Activated CD8-positive, alpha-beta memory T cell treated with anti-CD3 and anti-CD28 coated beads, Interleukin-2, amount 50 U/mL, for 24 hours (primary cell): ENCODE data around the gene GPAT2.
A peak's percentile ranks its signal among the peaks of the same experiment; 100 is the strongest.
"Not testable (repeated sequence)": the region's sequence is repeated elsewhere in the genome, so short reads cannot be mapped to it uniquely, and the experiment has no call there.

Source experiments
- DNase-seq: peaks from one replicate; pipeline ENCODE4 v3.0.0-alpha.2; 2020; ENCODE audit errors: extremely low read depth

GPAT2 gene

DNA sequence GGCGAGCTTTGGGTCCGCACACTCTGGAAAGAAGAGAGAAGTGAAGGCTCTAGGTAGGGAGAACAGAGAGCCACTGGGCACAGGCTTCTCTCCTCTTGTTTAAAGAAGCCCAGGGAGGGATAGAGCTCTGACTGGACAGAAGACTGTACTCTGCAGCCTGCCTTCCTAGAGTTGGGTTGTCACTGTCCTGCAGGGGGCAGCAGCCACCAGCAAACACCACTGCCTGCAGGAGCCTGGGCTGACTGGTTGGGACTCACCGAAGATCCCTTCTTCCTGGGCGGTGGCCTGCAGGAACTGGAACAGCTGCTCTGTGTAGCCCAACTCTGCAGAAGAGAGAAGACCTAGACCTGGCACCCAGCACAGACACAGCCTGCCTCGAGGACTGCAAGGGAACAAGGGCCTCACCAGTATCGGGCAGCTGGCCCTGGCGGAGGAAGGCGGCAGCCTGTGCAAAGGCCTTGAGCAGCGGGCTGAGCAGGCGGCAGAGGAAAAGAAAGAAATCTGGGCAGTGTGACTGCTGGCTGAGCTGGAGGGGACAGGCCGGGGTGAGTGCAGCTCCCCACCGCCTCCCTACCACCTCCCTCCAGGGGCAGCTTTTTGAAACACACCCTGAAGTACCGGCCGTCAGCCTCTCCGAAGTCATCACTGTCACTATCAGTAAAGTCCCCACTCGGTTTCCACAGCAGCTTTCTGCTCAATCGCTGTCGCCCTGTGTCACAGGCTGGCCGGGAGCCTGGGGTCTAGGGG lies 11.8 kb downstream of the GPAT2 start:
- DNase-seq, result peak; percentile 19

DNA sequence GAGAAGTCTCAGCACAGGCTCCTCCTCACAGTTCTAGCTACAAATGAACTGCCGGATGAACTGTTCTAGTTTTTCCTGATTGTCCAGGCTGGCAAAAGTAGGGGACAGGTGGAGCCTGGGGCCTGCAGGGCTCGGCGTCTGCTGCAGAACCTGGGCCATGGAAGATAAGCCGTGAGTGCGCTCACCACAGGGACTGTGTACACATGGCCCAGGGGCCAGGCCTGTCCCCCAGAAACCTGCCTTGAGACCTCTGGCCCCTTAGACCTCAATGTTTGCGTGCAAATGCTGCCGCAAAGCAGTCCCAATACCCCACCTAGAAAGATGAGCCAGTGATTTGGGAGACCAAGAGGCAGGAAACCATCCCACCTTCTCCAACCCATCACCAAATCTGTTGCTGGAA lies 12.6 kb downstream of the GPAT2 start:
- not testable (repeated sequence) for DNase-seq

DNA sequence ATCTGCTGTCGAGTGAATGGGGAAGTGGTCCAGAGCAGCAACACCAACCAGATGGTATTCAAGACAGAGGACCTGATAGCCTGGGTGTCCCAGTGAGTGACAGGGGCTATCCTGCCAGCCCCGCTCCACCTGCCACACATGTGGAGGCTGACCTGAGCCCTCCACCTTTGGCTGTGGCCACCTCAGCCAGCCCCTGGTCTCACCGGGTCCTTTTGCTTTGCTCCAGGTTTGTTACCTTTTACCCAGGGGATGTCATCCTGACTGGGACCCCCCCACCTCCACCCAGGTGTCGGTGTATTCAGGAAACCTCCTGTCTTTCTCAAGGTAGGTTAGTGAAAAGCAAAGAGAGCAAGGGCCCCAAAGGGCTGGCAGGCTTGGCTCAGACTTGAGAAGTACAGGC lies 13.6 kb downstream of the GPAT2 start:
- DNase-seq, result not testable (repeated sequence)

DNA sequence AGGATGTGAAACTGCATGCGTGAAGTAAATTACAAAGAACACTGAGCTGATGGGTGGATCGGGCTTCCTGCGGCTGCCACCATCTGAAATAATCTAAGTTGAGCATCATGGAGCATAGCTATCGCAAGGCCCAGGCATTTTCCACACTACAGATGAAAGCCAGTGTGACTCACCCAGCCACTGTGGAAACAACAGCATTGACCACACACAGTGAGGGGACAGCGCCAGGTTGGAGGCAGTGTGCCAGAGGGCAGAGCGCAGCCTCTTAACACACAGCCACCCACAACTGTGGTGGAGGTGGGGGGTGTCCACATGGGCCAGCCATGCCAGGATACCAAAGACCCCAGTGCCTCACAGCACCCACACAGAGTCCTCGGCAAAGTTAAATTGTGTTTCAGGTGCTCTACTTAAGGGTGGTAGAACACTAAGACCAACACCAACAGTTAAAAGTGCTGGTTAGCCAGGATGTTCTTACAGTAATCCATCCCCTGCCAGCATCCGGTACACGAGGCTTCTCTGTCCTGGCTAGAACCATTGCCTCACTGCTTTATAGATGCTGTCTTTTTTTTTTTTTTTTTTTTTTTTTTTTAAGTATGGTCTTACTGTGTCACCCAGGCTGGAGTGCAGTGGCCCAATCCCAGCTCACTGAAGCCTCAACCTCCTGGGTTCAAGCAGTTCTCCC lies 14.7 kb downstream of the GPAT2 start:
- not testable (repeated sequence) for DNase-seq

DNA sequence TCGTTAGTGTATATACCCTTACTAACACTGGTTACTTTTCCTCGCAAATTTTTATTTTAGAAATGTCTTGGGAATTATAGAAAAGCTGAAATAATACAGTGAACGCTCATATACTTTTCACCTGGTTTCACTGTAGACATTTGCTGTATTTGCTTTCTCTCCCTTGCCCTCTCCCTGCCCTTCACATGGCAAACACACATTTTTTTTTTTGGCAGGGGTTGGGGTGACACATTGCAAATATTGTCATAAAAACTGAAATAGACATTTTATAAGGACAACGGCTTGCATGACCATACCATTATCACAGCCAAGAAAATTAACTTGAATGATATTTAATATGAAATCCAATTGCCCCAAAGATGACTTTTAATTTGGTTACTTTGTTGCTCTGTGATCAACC lies 18.4 kb downstream of the GPAT2 start:
- not testable (repeated sequence) for DNase-seq

DNA sequence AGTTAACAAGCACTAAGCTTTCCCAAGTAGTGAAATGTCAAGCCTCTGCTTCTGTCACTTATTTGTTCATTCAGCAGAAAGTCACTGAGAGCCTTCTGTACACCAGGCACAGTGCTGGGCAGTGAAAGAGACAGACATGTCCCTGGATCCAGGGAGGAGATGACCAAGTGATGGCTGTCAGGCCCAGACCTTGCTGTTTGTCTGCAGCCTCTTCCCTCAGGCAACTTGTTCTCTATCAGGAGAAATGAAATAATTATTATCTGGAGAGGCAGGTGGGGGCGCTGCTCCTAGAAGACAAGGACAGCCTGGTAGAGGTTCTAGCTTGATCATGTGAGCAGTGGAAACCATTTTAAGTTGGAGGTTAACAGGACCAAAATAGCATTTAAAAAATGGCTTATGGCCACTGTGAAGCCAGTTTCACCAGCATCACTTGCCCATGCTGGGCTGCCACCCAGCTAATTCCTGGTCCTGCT lies 21.9 kb downstream of the GPAT2 start:
- not testable (repeated sequence) for DNase-seq

DNA sequence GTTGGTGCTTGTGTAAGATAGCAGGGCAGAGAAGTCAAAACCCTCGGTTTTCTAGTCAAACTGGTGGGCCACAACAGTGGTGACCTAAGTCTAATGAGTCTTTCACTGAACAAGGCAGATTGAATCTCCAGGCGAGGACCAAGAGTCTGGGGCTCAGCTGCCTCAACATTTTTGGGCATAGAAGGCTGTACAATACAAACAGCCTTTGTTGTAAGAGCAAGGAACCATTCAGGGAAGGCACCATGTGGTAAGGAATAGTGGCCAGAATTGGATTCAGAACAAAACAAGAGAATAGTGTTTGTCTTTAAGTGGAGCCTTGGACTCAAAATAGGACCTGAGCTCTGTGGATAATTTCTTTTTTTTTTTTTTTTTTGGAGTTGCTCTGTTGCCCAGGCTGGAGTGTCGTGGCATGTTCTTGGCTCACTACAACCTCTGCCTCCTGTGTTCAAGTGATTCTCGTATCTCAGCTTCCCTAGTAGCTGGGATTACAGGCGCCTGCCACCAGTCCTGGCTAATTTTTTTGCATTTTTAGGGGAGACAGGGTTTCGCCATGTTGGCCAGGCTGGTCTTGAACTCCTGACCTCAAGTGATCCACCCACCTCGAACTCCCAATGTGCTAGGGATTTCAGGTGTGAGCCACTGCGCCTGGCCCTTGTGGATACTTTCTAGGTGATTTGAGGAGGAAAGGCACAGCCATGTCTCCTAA lies 22.5 kb downstream of the GPAT2 start:
- not testable (repeated sequence) for DNase-seq

DNA sequence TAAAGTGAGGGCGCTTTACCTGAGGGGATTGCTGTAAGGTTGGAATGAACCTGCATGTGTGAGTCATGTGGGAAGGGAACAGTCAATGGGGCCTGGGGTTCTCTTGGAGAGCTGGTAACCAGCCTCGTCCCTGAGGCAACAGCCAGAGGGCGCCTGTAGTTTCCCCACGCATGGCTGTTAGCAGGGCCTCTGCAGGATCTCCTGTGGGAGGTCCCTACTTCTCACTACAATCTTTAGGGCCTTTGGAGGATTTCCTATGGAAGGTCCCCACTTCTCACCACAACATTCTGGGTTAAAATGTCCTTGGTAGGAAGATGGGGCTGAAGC lies 23.6 kb downstream of the GPAT2 start:
- not testable (repeated sequence) for DNase-seq

DNA sequence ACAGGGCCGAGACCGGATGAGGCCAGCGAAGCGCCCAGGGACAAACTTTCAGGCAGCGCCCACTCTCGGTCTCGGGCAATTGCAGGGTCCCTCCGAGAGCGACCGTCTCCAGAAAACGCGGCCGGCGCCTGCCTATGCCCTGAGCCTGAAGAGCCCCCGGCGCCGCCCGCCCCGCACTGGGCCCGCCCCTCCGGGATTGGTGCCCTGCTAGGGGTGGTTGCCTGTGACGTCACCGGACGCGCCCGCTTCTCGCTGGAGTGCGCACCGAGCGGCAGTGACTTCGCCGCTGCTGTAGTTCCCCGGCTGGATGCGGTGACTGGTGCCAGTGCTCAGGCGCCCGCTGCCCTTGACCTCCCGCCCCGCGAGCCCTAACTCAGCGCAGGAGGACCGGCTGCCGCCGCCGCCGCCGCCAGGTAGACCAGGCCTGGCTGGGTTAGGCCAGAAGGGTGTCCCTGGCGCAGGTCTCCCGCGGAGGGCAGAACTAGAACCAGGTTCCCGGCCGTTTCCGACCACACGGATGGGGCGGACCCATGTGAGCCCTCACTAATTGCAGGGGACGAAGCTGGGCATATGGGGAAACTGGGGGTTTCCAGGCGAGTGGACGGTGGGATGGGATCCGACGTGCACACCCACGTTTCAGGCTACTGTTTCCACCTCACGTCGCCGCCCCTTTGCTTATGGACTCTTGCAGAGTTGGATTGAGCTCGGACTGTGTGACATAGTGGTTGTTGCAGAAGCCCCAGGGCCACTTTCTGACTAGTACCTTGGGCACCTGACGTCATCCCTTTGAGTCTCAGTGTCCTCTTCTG lies 24.2 kb downstream of the GPAT2 start:
- DNase-seq, result peak; percentile 90

DNA sequence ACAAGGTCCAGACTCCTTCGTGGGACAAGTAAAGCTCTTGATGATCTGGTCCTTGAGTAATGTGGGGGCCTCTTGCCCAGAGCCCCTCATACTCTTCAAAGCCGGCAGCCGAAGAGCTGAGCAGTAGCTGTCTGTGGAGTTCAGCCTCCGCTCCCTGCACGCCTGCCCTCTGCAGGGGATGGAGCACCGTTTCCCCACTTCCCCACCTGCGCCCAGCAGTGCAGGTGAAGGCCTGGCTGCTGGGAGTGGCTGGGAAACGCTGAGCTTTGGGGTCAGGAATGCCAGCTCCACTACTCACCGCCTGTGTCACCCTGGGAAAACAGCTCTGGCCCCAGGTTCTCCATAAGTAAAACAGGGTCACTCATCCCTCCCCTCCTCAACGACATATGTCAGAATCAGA lies 24.9 kb downstream of the GPAT2 start:
- not testable (repeated sequence) for DNase-seq

DNA sequence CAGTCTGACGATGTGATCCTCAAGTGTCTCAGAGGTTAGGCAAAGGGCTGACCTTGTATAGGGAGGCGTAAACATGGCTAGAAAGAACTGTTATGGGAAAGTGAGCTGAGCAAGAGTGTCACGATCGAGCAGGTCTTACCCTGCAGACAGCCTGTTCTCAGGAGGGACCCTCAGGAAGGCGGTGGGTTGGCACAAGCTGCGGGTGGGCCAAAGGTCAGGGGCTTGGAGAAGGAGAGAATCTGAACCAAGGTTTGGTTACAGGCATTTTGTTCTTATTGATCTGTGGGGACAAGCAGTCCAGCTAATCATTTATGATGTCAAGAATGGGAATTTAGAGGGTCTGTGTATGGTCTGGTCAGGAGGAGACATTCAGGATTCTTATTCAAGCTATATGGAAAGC lies 26.7 kb downstream of the GPAT2 start:
- DNase-seq, result not testable (repeated sequence)

DNA sequence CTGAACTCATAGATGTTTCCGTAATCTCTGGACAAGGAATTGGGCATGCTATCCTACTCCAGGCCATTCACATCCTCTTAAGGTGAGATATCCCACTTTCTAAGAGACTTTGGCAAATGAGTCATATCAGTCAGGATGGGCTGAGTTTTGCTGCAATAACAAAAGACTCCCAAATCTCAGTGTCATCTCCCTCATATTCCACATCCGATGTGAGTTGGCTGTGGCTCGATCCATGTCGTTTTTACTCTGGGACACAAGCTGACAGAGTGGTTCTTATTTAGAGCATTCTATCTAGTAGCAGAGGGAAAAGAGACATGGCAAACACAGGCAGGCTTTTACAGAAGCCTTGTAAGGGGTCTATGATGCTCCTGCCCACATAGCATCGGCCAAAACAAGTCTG lies 28.5 kb downstream of the GPAT2 start:
- not testable (repeated sequence) for DNase-seq

DNA sequence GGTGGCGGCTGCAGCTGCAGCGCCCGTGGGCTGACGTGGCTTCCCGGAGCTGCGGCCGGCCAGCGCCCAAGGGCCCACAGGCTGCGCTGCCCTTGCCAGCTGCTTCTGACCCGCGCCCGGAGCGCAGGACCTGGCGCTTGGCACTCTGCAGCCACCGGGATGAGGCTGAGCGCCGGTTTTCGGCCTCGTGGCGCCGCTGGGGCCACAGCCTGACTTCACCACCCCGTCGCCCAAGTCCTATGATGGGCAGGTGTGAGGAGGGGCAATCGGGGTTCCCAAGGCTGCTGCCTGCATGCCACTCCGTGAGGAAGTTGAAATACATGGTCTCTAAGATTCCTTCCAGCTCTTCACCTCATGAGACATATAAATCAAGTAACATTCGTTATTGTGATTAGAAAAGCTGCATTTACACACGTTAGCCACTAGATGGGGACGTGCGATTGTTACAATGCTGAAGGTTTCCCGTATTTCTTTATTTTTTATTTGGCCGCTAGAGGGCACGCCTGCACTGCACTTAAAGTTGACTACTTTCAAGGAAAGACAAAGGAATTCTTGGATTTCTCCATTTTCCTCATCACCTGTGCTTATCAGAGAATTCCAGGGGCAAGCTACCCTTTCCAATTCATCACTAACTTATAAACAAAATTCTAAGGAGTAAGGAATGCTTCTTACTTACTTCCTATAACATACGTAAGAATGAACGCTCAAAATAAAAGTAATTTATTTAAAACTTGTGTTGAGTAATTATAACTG lies 42.0 kb downstream of the GPAT2 start:
- DNase-seq, result not testable (repeated sequence)

DNA sequence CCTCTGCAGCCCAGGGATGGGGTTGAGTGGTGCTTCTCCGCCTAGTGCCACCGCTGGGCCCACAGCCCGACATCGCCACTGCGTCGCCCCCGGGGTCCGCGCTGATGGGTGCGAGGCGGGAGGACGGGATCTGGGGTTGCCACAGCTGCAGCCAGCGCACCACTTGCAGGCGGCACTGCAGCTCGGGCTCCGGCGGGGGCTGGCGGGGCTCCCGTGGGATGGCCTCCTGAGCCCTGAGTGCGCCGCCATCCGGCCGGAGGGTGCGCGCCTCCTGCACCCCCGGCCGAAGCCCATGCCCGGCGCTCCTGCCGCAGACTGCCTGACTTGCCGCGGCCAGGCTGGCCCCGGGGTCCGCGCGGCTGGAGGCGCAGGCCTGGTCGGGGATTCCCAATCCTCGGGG lies 42.6 kb downstream of the GPAT2 start:
- DNase-seq, result not testable (repeated sequence)

DNA sequence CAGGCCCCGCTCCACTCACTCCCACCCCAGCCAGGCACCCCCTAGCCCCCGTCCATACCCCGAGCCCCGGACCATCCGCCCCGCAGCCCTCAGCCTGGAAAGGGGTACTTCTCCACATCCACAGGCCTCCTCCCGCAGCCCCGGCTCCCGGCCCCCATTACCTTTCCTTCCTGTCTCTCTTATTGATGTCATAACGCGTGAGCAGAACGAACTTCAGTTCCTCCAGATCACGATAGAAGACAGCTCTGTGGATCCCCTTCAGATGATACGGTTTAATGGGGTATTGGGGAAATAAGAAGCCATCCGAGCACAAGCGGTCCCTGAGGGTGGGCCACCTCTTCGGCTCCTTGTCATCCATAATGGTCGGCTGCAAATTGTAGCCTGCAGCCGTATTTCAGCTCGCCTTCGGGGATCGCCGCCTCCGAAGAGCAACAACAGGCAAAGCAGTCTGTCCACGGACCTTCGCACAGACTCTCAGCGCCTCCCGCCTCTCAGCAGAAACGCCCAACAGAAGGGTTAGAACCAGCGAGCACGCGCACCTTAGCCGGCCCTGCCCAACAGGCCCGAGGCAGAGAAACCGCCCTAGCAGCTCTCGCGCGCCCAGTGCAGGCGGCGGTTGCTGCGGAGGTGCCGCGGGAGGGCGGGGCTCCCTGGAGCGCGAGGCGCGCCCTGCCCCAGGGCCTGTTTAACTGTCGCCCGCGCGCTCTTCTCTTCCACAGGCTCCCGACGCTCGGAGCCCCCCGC lies 43.2 kb downstream of the GPAT2 start, which contains the start of gene ANKRD36C:
TSS of gene ANKRD36C (minus strand) at position 474 of the 744 bp plus-strand sequence. CDS start at position 358, 116 bp downstream.
- DNase-seq, result not testable (repeated sequence)

DNA sequence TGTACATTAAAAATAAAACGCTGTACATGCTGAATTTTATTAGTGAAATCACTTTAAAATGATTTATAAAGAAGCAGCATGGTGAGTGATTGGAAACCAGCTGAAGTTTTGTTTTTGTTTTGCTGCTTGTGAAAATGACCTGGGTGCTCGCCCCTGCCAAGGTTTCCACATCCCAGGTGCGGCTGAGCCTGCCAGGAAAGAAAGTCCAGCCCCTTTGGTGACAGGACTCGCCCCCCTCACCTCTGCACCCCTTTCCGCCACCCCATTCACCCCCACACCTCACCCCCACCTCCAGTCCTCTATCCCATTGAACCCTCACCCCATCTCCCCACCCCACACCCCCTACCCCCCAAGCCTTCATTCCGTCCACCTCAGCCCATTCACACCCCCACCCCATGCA lies 43.8 kb downstream of the GPAT2 start:
- not testable (repeated sequence) for DNase-seq
